Naive thymus-derived CD8-positive, alpha-beta T cell (primary cell): Measurements from ENCODE around the gene LPP. TPM values are rescaled to one million over a fixed set of nuclear protein-coding genes. Genes with fewer than 3 reads are reported as not detected.

ENCODE experiments used
- ATAC-seq, 2 donors: fragments of 150-1000 bp; cut with Tn5 transposase in 1 of 2; sonication (Bioruptor Pico), chemical (Tn5 transposase) in 1 of 2; 1 replicate in 1 of 2; 2 replicates in 1 of 2; pipeline ENCODE4 v1.10.0; 2021; ENCODE audit warnings: mild to moderate bottlenecking in 2 of 2, moderate library complexity in 2 of 2
- POLR2A ChIA-PET: fragments of 350-600 bp; sonication (Branson Sonifier 250); formaldehyde crosslinking; loops from one replicate; lab custom pipeline; 2021; ENCODE audit warnings: antibody characterized with exemption; lab: Charles Lee
- DNase-seq, 10 donors: peaks; one replicate each; pipeline versions ENCODE4 v3.0.0 to v3.0.0-alpha.2; 2020 to 2022
- H3K27ac Mint-ChIP-seq, 10 donors: one replicate each; pipeline ENCODE4 v1.8.0; 2020 to 2022; ENCODE audit warnings: mild to moderate bottlenecking in 10 of 10, mixed read lengths in 10 of 10, moderate library complexity in 4 of 10, inconsistent platforms in 1 of 10
- H3K27me3 Mint-ChIP-seq, 5 donors: one replicate each; pipeline ENCODE4 v1.8.0; 2021 to 2022; ENCODE audit warnings: mixed read lengths in 5 of 5
- H3K36me3 Mint-ChIP-seq, 3 donors: one replicate each; pipeline ENCODE4 v1.8.0; 2020 to 2022; ENCODE audit warnings: mixed read lengths in 3 of 3, mild to moderate bottlenecking in 2 of 3, inconsistent platforms in 1 of 3
- H3K4me1 Mint-ChIP-seq, 4 donors: one replicate each; pipeline ENCODE4 v1.8.0; 2021 to 2022; ENCODE audit warnings: mixed read lengths in 4 of 4
- H3K4me3 Mint-ChIP-seq, 10 donors: one replicate each; pipeline ENCODE4 v1.8.0; 2020 to 2022; ENCODE audit warnings: mild to moderate bottlenecking in 10 of 10, mixed read lengths in 10 of 10, moderate library complexity in 6 of 10, inconsistent platforms in 1 of 10
- H3K9me3 Mint-ChIP-seq, 9 donors: one replicate each; pipeline ENCODE4 v1.8.0; 2020 to 2022; ENCODE audit warnings: mixed read lengths in 9 of 9, mild to moderate bottlenecking in 3 of 9, inconsistent platforms in 1 of 9, moderate library complexity in 1 of 9
- polyA plus RNA-seq, 3 donors: library from polyadenylated mRNA; unstranded; fragments of 300-500 nt; fragmentation: Illumina TruSeq; gene quantifications; one replicate each; pipeline ENCODE4 v1.2.3, GENCODE V29; 2021
- total RNA-seq, 8 experiments: library from RNA in 2 of 8; stranded (reverse) in 2 of 8; gene quantifications; one replicate each; pipeline ENCODE4 v1.2.3 and lab custom pipeline; 2021 to 2026

The LPP gene
- total and polyA plus RNA-seq, 5 experiments from 2014 or later: 4.9 to 12.5 (median 7.7) TPM

GRCh38 chr3:188497021-188497420 lies 343.1 kb downstream of the LPP start:
- peaks cover 3 to 16% (median 3%) of the 10 kb centered on the region in 3 donors for H3K36me3 Mint-ChIP-seq
- no peak for ATAC-seq
- no peak for DNase-seq
- POLR2A ChIA-PET: interaction anchor here (1.3 kb wide), 1 partner anchor 10 kb away, joined by 3 read pairs; no protein-coding TSS in a partner anchor
- H3K4me1 Mint-ChIP-seq: peaks cover 0 to 6% (median under 1%) of the 10 kb centered on the region in 4 donors
- no peaks in the 10 kb centered on the region for H3K27me3 Mint-ChIP-seq
- H3K9me3 Mint-ChIP-seq: peaks cover 0 to 5% (median 2%) of the 10 kb centered on the region in 9 donors
- H3K27ac Mint-ChIP-seq: no peak overlapping the region
- H3K4me3 Mint-ChIP-seq: no peak overlapping the region

GRCh38 chr3:188503647-188504046 lies 349.7 kb downstream of the LPP start:
- ATAC-seq: no peak
- H3K27ac Mint-ChIP-seq: no peak overlapping the region
- peaks cover 9 to 34% (median 13%) of the 10 kb centered on the region in 4 donors for H3K4me1 Mint-ChIP-seq
- no peak overlapping the region for H3K4me3 Mint-ChIP-seq
- POLR2A ChIA-PET: no interaction called here
- peaks cover 9 to 36% (median 33%) of the 10 kb centered on the region in 3 donors for H3K36me3 Mint-ChIP-seq
- H3K9me3 Mint-ChIP-seq: peaks cover 11 to 39% (median 26%) of the 10 kb centered on the region in 9 donors
- no peaks in the 10 kb centered on the region for H3K27me3 Mint-ChIP-seq
- DNase-seq: no peak

- Mint-ChIP-seq H3K27me3 (no peaks in the 10 kb centered on the region), H3K4me1 (peaks cover 9 to 37% (median 13%) of the 10 kb centered on the region in 4 donors), H3K9me3 (peaks cover 11 to 39% (median 26%) of the 10 kb centered on the region in 9 donors), H3K27ac (no peak overlapping the region), H3K36me3 (peaks cover 9 to 42% (median 34%) of the 10 kb centered on the region in 3 donors), H3K4me3 (no peak overlapping the region)
- ATAC-seq (no peak), DNase-seq (no peak)
- POLR2A ChIA-PET: no interaction called here
These were observed 351.2 kb downstream of the LPP start for GRCh38 chr3:188505151-188505550.

GRCh38 chr3:188505911-188506310 lies 352.0 kb downstream of the LPP start:
- ATAC-seq: no peak
- Mint-ChIP-seq H3K27ac (no peak overlapping the region), H3K4me3 (no peak overlapping the region), H3K27me3 (no peaks in the 10 kb centered on the region), H3K4me1 (peaks cover 9 to 37% (median 13%) of the 10 kb centered on the region in 4 donors), H3K9me3 (peaks cover 10 to 39% (median 26%) of the 10 kb centered on the region in 9 donors), H3K36me3 (peaks cover 13 to 41% (median 40%) of the 10 kb centered on the region in 3 donors)
- DNase-seq: no peak
- POLR2A ChIA-PET: no interaction called here

GRCh38 chr3:188506446-188506845 lies 352.5 kb downstream of the LPP start:
- H3K4me3 Mint-ChIP-seq: no peak overlapping the region
- no peaks in the 10 kb centered on the region for H3K27me3 Mint-ChIP-seq
- POLR2A ChIA-PET: interaction anchor here (1.1 kb wide), 1 partner anchor 9 kb away, joined by 3 read pairs; no protein-coding TSS in a partner anchor
- peaks cover 13 to 41% (median 40%) of the 10 kb centered on the region in 3 donors for H3K36me3 Mint-ChIP-seq
- DNase-seq: no peak
- no peak for ATAC-seq
- no peak overlapping the region for H3K27ac Mint-ChIP-seq
- H3K4me1 Mint-ChIP-seq: peaks cover 9 to 37% (median 13%) of the 10 kb centered on the region in 4 donors
- peaks cover 10 to 39% (median 26%) of the 10 kb centered on the region in 9 donors for H3K9me3 Mint-ChIP-seq

GRCh38 chr3:188507244-188507720 lies 353.3 kb downstream of the LPP start:
- ATAC-seq (no peak), DNase-seq (no peak)
- Mint-ChIP-seq H3K27ac (no peak overlapping the region), H3K4me3 (peak overlapping the region in 2 of 10 donors; percentile 2 to 9), H3K9me3 (peaks cover 5 to 33% (median 21%) of the 10 kb centered on the region in 9 donors), H3K27me3 (no peaks in the 10 kb centered on the region), H3K36me3 (peaks cover 13 to 41% (median 35%) of the 10 kb centered on the region in 3 donors), H3K4me1 (peaks cover 9 to 37% (median 13%) of the 10 kb centered on the region in 4 donors)
- POLR2A ChIA-PET: interaction anchor here (1.1 kb wide), 1 partner anchor 10 kb away, joined by 3 read pairs; no protein-coding TSS in a partner anchor

- H3K36me3 Mint-ChIP-seq: peaks cover 13 to 43% (median 28%) of the 10 kb centered on the region in 3 donors
- H3K27ac Mint-ChIP-seq: no peak overlapping the region
- ATAC-seq (no peak), DNase-seq (no peak)
- peaks cover 9 to 37% (median 13%) of the 10 kb centered on the region in 4 donors for H3K4me1 Mint-ChIP-seq
- POLR2A ChIA-PET: no interaction called here
- H3K27me3 Mint-ChIP-seq: no peaks in the 10 kb centered on the region
- H3K4me3 Mint-ChIP-seq: no peak overlapping the region
- H3K9me3 Mint-ChIP-seq: peaks cover 4 to 27% (median 18%) of the 10 kb centered on the region in 9 donors
These were observed 354.5 kb downstream of the LPP start for GRCh38 chr3:188508454-188508853.

- Mint-ChIP-seq H3K4me3 (no peak overlapping the region), H3K4me1 (peaks cover 9 to 37% (median 13%) of the 10 kb centered on the region in 4 donors), H3K36me3 (peaks cover 6 to 38% (median 20%) of the 10 kb centered on the region in 3 donors), H3K27me3 (no peaks in the 10 kb centered on the region), H3K9me3 (peaks cover 0 to 18% (median 12%) of the 10 kb centered on the region in 9 donors), H3K27ac (no peak overlapping the region)
- no peak for ATAC-seq
- POLR2A ChIA-PET: interaction anchor here (0.7 kb wide), 1 partner anchor 45 kb away, joined by 3 read pairs; no protein-coding TSS in a partner anchor
- DNase-seq: no peak
These were observed 355.4 kb downstream of the LPP start for GRCh38 chr3:188509316-188509715.

- Mint-ChIP-seq H3K4me3 (no peak overlapping the region), H3K27me3 (no peaks in the 10 kb centered on the region), H3K36me3 (peaks cover 4 to 27% (median 13%) of the 10 kb centered on the region in 3 donors), H3K9me3 (peaks cover 0 to 9% (median 6%) of the 10 kb centered on the region in 9 donors), H3K4me1 (peaks cover 9 to 34% (median 12%) of the 10 kb centered on the region in 4 donors), H3K27ac (no peak overlapping the region)
- DNase-seq (no peak), ATAC-seq (no peak)
- POLR2A ChIA-PET: no interaction called here
These were observed 356.4 kb downstream of the LPP start for GRCh38 chr3:188510366-188510765.

- POLR2A ChIA-PET: no interaction called here
- Mint-ChIP-seq H3K27ac (no peak overlapping the region), H3K36me3 (peaks cover 4 to 24% (median 7%) of the 10 kb centered on the region in 3 donors), H3K4me3 (no peak overlapping the region), H3K27me3 (no peaks in the 10 kb centered on the region), H3K9me3 (no peaks in the 10 kb centered on the region), H3K4me1 (peaks cover 0 to 5% (median 0%) of the 10 kb centered on the region in 4 donors)
- ATAC-seq (no peak), DNase-seq (no peak)
These were observed 359.8 kb downstream of the LPP start for GRCh38 chr3:188513662-188514328.

GRCh38 chr3:188516515-188516914 lies 362.6 kb downstream of the LPP start:
- Mint-ChIP-seq H3K27ac (no peak overlapping the region), H3K9me3 (no peaks in the 10 kb centered on the region), H3K36me3 (peaks cover 0 to 16% (median 0%) of the 10 kb centered on the region in 3 donors), H3K4me3 (no peak overlapping the region), H3K4me1 (no peaks in the 10 kb centered on the region), H3K27me3 (no peaks in the 10 kb centered on the region)
- DNase-seq: no peak
- POLR2A ChIA-PET: no interaction called here
- ATAC-seq: no peak

GRCh38 chr3:188518416-188518815 lies 364.5 kb downstream of the LPP start:
- H3K4me3 Mint-ChIP-seq: no peak overlapping the region
- POLR2A ChIA-PET: no interaction called here
- DNase-seq (no peak), ATAC-seq (no peak)
- H3K27me3 Mint-ChIP-seq: no peaks in the 10 kb centered on the region
- no peaks in the 10 kb centered on the region for H3K9me3 Mint-ChIP-seq
- no peaks in the 10 kb centered on the region for H3K4me1 Mint-ChIP-seq
- peaks cover 0 to 6% (median 0%) of the 10 kb centered on the region in 3 donors for H3K36me3 Mint-ChIP-seq
- no peak overlapping the region for H3K27ac Mint-ChIP-seq

GRCh38 chr3:188518835-188519452 lies 365.0 kb downstream of the LPP start:
- ATAC-seq: no peak
- Mint-ChIP-seq H3K36me3 (peaks cover 0 to 6% (median 4%) of the 10 kb centered on the region in 3 donors), H3K27me3 (no peaks in the 10 kb centered on the region), H3K4me1 (no peaks in the 10 kb centered on the region), H3K27ac (no peak overlapping the region), H3K4me3 (no peak overlapping the region), H3K9me3 (no peaks in the 10 kb centered on the region)
- POLR2A ChIA-PET: no interaction called here
- no peak for DNase-seq
